Measurements from ENCODE around the gene MANF.

GRCh38 chr3:51434110-51434509 lies 49.0 kb downstream of the MANF start:
- TF ChIP-seq CTCF (conservative IDR thresholded peaks at IDR 0.05; ENCODE audit: low read length): no peak
- no peak for TF ChIP-seq EZH2phosphoT487 (IDR thresholded peaks at IDR 0.05; ENCODE audit: borderline replicate concordance, low read depth, low read length)
